Stimulated activated CD8-positive, alpha-beta memory T cell treated with anti-CD3 and anti-CD28 coated beads, Interleukin-7, amount 100 ng/mL, for 4 hours (primary cell): ENCODE results near the gene DES.

ENCODE experiments used
- DNase-seq, 2 donors: peaks; one replicate each; pipeline ENCODE4 v3.0.0-alpha.2; 2020; ENCODE audit warnings: low read depth in 2 of 2

DES gene

DNA sequence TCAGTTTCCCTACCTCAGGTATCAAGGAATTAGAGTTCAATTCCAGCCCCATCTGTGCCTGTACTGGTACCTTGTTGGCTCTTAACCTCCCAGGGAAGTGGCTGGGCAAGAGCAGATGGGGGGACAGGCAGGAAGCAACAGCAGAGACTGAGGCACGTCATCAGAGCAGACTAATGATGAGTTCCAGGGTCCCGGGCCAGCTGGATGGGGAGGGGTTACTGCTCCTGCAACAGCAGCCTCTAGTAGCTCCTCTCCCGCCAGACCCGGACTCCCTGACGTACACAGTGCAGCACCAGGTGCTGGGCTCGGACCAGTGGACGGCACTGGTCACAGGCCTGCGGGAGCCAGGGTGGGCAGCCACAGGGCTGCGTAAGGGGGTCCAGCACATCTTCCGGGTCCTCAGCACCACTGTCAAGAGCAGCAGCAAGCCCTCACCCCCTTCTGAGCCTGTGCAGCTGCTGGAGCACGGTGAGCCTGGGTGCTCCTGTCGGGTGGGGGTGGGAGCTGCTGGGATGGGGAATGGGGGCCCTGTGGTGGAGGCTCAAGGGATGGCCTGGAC is 54.5 kb downstream of the DES start:
- DNase-seq, result no peak

DNA sequence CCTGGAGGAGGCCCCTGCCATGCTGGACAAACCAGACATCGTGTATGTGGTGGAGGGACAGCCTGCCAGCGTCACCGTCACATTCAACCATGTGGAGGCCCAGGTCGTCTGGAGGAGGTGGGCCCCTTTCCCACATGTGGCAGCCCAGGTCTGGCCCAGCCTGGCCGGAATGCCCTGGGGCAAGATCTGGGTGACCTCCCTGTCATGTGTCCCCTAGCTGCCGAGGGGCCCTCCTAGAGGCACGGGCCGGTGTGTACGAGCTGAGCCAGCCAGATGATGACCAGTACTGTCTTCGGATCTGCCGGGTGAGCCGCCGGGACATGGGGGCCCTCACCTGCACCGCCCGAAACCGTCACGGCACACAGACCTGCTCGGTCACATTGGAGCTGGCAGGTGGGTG is 55.3 kb downstream of the DES start:
- no peak for DNase-seq

DNA sequence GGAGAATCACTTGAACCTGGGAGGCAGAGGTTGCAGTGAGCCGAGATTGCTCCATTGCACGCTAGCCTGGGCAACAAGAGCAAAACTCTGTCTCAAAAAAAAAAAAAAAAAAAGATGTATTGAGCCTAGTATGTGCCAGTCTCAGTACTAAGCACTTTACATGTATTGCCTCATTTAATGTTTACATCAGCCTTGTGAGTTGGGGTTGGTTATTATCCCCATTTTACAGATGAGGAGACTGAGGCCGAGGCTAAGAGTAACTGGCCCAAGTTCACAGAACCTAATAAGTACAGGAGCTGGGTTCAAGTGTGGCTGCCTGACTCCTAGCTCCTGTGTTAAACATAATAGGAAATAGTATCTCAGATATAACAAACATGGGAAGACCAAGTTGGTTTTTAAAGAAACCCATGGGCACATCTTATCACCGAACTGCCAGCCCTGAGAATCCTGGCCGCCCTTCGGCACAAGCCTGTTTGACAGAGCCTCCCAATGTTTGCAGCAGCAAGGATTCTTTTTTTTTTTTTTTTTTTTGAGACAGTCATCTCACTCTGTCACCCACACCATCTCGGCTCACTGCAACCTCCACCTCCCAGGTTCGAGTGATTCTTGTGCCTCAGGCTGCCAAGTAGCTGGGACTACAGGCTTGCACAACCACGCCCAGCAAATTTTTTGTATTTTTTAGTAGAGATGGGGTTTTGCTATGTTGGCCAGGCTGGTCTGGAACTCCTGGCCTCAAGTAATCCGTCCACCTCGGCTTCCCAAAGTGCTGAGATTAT is 56.3 kb downstream of the DES start:
- DNase-seq, result no peak

DNA sequence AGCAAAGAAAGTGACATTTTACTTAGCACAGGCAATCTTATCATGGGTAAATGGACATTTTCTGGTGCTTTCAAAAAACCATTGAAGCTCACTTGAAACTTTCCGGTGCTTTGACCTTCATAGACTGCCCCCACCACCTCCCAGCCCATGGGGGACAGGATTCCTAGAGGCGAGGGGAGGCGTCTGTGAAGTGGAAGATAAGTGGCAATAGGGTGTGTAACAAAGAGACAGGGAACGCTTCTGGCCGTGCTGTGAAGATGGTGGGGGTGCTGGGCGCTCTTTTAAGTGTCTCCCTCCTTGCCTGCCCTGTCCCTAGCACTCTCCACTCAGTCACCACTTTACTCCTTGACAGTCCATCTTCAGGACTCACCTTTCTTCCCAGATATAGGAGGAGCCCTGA is 57.1 kb downstream of the DES start:
- DNase-seq, result no peak

DNA sequence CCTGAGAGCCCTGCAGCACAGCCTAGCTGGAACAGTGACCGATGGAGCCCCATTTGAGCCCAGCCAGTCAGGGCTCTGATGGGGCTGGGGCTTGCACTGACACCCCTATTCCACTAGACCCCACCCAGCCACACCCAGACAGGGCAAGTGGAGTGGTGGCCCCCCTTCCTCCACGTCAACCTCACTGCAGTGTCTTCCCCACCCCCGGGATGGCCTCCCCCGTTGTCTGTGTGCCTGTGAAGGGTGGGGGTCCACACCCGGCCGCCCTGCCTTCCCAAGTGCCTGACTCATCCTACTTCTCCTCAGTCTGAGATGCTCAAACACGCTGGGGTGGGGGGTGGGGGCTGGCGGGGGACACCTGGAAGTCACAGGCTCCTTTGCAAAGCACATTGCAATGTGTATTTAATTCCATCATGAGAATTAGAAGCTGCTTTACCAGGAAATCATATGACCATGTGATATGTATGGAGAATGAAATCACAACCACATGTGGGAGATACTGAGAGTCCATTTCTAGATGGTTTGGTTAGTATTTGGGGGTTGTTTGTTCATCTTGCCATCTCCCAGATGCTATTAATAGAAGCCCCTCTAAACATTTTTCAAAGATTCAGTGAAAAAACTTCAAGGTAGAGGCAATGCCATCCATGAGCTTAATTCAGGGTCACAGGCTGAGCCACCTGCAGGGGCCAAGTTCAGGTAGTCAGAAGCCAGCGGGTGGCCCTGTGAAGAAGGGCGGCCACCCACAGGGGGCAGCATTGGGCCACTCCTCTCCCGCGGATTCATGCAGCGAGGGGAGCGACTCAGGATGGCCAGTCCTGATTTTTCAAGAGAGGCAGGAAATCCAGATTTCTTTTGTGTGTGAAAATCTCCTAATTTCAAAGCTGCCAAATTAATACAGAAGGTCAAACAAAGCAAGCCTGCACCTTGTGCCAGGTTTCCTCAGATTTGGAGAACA is 57.8 kb downstream of the DES start:
- peak in 1 of 2 donors; percentile 20 for DNase-seq
